ENCODE measurements around the gene SSTR1. TPM values are rescaled to one million over a fixed set of nuclear protein-coding genes. Genes with fewer than 3 reads are reported as not detected.

Gene SSTR1
- total RNA-seq, 1 donor from 2014 or later: not detected

- H3K4me1 Mint-ChIP-seq: no peaks in the 10 kb centered on the region
- peaks cover 30% of the 10 kb centered on the region for H3K27me3 Mint-ChIP-seq (ENCODE audit: low read depth)
- H3K27ac Mint-ChIP-seq: no peak overlapping the region
- no peak for DNase-seq (ENCODE audit: low spot score in 2 of 2, unreplicated experiment in 2 of 2)
- no peak for TF ChIP-seq CTCF (IDR thresholded peaks at IDR 0.05; ENCODE audit: unreplicated experiment)
- no peaks in the 10 kb centered on the region for H3K36me3 Mint-ChIP-seq
- H3K9me3 Mint-ChIP-seq: no peaks in the 10 kb centered on the region
- H3K4me3 Mint-ChIP-seq: no peak overlapping the region
These were observed 8.6 kb upstream of the SSTR1 start for GRCh38 chr14:38199076-38199475.

GRCh38 chr14:38199739-38200138 lies 8.0 kb upstream of the SSTR1 start:
- Mint-ChIP-seq H3K27me3 (ENCODE audit: low read depth) (peaks cover 28% of the 10 kb centered on the region), H3K36me3 (no peaks in the 10 kb centered on the region), H3K4me3 (no peak overlapping the region), H3K9me3 (no peaks in the 10 kb centered on the region), H3K4me1 (no peaks in the 10 kb centered on the region), H3K27ac (no peak overlapping the region)
- no peak for DNase-seq (ENCODE audit: low spot score in 2 of 2, unreplicated experiment in 2 of 2)
- TF ChIP-seq CTCF (IDR thresholded peaks at IDR 0.05; ENCODE audit: unreplicated experiment): no peak

- Mint-ChIP-seq H3K27ac (no peak overlapping the region), H3K27me3 (ENCODE audit: low read depth) (peaks cover 28% of the 10 kb centered on the region)
These were observed 6.4 kb upstream of the SSTR1 start for GRCh38 chr14:38201137-38201828.

GRCh38 chr14:38202444-38203191 lies 5.1 kb upstream of the SSTR1 start:
- H3K9me3 Mint-ChIP-seq: peaks cover 3% of the 10 kb centered on the region
- peaks cover 33% of the 10 kb centered on the region for H3K27me3 Mint-ChIP-seq (ENCODE audit: low read depth)
- H3K36me3 Mint-ChIP-seq: no peaks in the 10 kb centered on the region
- peaks cover 8% of the 10 kb centered on the region for H3K4me1 Mint-ChIP-seq
- H3K4me3 Mint-ChIP-seq: no peak overlapping the region
- H3K27ac Mint-ChIP-seq: no peak overlapping the region
- no peak for DNase-seq (ENCODE audit: low spot score in 2 of 2, unreplicated experiment in 2 of 2)
- TF ChIP-seq CTCF (IDR thresholded peaks at IDR 0.05; ENCODE audit: unreplicated experiment): no peak

More at GRCh38 chr14:38201137-38201828, 6.4 kb upstream of the SSTR1 start:
- no peak for DNase-seq (ENCODE audit: low spot score in 2 of 2, unreplicated experiment in 2 of 2)
- Mint-ChIP-seq H3K4me1 (no peaks in the 10 kb centered on the region), H3K9me3 (peaks cover 3% of the 10 kb centered on the region), H3K4me3 (no peak overlapping the region), H3K36me3 (no peaks in the 10 kb centered on the region)
- TF ChIP-seq CTCF (IDR thresholded peaks at IDR 0.05; ENCODE audit: unreplicated experiment): no peak

GRCh38 chr14:38203929-38204718 lies 3.6 kb upstream of the SSTR1 start:
- Mint-ChIP-seq H3K4me1 (peaks cover 20% of the 10 kb centered on the region), H3K27ac (no peak overlapping the region), H3K36me3 (no peaks in the 10 kb centered on the region), H3K27me3 (ENCODE audit: low read depth) (peaks cover 47% of the 10 kb centered on the region), H3K9me3 (peaks cover 3% of the 10 kb centered on the region), H3K4me3 (no peak overlapping the region)
- no peak for TF ChIP-seq CTCF (IDR thresholded peaks at IDR 0.05; ENCODE audit: unreplicated experiment)
- no peak for DNase-seq (ENCODE audit: low spot score in 2 of 2, unreplicated experiment in 2 of 2)
